ENCODE results near the gene MICALL2.

The MICALL2 gene

DNA sequence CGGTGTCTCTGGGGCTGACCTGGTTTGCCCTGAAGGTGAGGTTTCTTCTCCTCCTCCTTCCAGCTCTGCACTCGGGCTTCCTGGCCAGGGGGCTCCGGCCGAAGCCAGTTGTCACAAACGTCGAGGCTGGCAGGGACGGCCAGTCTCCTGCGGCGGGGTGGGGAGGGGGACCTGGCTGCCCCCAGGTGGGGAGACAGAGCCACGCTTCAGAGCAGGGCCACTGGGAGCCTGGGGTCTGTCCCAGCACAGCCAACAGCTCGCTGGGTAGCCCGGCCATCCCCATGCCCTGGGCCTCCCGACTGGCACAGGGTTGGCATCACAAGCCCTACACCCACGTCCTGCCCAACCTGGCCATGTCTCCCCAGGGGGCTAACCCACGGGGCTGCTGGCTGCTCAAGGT, 20.4 kb downstream of the MICALL2 start:
- TF ChIP-seq CTCF (IDR thresholded peaks at IDR 0.05; ENCODE audit: insufficient read depth, missing control alignments) = no peak
- FAIRE-seq = no peak
- no peak for DNase-seq (ENCODE audit: insufficient read length, low spot score)

DNA sequence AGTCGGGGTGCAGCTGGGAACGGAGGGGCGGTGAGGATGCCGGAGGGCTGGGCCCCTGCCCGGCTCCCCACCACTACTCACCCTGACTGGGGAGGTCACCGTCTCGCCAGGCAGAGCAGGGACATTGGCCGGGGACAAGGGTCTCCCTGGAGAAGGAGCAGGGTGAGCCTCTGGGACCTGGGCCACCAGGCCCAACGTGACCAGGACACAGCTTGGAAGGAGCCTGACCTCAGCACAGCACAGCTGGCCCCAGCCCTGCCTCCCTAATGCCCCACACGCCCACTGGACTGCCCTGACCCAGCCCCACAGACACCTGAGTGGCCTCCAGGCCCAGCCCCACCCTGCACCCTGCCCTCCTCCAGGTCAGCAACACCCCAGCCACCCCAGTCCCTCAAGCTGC, 21.1 kb downstream of the MICALL2 start:
- TF ChIP-seq CTCF (IDR thresholded peaks at IDR 0.05; ENCODE audit: insufficient read depth, missing control alignments) = no peak
- DNase-seq (ENCODE audit: insufficient read length, low spot score) (no peak), FAIRE-seq (no peak)

DNA sequence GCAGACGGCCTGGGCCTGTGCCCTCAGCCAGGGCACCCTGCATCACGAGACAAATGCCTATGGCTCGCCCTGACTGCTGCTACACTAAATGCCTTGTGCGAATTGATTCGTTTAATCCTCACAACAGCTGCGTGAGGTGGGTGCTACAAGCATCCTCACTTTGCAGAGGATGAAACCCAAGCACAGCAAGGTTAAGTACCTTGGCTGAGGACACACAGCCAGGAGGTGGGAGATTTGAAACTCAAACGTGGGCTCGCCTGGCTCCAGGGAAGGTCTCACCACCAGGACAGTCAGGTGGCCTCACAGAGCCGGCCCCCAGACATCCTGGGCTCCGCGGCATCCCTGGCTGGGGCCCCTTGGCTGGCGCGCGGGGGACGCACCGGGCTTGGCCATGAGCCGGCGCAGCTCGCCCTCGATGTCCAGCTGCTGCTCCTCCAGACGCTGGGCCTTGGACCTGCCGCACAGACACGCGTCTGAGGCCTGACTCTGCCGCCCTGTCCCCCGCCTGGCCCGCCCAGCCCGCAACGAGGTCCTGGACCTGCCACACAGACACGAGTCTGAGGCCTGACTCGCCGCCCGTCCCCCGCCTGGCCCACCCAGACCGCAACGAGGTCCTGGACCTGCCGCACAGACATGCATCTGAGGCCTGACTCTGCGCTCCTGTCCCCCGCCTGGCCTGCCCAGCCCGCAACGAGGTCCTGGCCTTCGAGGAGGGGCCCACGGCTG, 22.0 kb downstream of the MICALL2 start:
- no peak for TF ChIP-seq CTCF (IDR thresholded peaks at IDR 0.05; ENCODE audit: insufficient read depth, missing control alignments)
- no peak for DNase-seq (ENCODE audit: insufficient read length, low spot score)
- FAIRE-seq = no peak

DNA sequence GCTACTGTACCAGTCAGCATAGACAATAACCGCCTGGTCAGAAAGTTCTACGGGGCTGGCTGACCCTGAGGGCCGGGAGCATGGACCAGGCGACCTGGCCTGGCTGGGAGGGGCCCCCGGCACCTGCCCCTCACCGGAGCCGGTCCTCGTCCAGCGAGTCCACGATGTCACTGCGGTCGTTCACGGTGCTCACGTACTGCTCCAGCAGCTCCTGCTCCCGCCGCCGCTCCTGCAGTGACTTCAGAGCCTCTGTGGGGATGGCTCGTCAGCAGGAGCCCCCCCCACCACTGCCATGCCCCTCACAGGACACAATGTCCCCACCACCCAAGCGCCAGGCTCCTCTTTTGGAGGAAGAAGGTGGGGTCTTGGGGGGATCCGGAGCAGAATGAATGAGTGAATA, 22.7 kb downstream of the MICALL2 start:
- FAIRE-seq (no peak), DNase-seq (ENCODE audit: insufficient read length, low spot score) (no peak)
- no peak for TF ChIP-seq CTCF (IDR thresholded peaks at IDR 0.05; ENCODE audit: insufficient read depth, missing control alignments)

DNA sequence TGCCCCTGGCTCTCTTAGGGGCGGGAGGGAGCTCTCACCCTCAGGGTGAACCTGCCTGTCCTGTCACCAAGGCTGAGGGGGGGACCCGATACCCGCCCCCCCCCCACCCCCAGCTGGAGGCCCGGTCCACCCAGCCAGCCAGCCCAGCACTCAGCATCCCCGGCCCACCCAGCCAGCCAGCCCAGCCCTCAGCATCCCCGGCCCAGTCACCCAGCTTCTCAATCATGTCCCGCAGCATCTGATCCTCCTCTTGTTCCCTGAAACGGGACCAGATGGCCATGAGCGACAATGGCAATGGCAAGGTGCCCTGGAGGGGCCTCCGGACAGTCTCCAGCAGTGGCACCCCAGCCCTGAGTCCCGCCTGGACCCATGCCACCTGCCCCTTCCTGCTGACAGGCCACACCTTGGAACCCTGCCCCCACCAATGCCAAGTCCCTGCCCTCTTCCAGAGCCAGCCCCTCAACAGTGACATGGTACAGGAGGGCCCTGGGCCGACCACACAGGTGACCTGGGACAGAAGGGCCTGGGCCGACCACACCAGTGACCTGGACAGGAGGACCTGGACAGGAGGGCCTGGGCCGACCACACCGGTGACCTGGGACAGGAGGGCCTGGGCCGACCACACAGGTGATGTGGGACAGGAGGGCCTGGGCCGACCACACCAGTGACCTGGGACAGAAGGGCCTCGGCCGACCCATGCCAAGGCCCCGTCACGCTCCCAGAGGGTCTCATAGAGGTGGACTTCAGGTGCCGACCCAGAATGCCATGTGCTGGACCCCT, 24.2 kb downstream of the MICALL2 start:
- DNase-seq (ENCODE audit: insufficient read length, low spot score) (no peak), FAIRE-seq (no peak)
- TF ChIP-seq CTCF (IDR thresholded peaks at IDR 0.05; ENCODE audit: insufficient read depth, missing control alignments) = no peak

- FAIRE-seq (no peak), DNase-seq (ENCODE audit: insufficient read length, low spot score) (no peak)
- no peak for TF ChIP-seq CTCF (IDR thresholded peaks at IDR 0.05; ENCODE audit: insufficient read depth, missing control alignments)
Measured at GRCh38 chr7:1434165-1434718, 25.0 kb downstream of the MICALL2 start.

All from D721Med (cell line).